MM.1S (cell line): ENCODE measurements around the gene XPNPEP2.

Experiments
- DNase-seq: peaks from one replicate; pipeline ENCODE4 v3.0.0-alpha.2; 2015
- H2AFZ ChIP-seq: fragments of 300-600 bp; sonication (generic); 2 replicates; pipeline ENCODE4 v1.6.0; 2016; ENCODE audit warnings: antibody characterized with exemption, low read length
- H3F3A ChIP-seq: fragments of 300-600 bp; sonication (generic); 2 replicates; pipeline ENCODE4 v1.6.1; 2016; ENCODE audit warnings: mild to moderate bottlenecking, antibody characterized with exemption, low read length, moderate library complexity, mixed read lengths; ENCODE audit not compliant: insufficient read depth
- H3K27ac ChIP-seq: fragments of 300-600 bp; sonication (generic); 2 replicates; pipeline ENCODE4 v1.5.1; 2016; ENCODE audit warnings: mild to moderate bottlenecking, low read length
- H3K27me3 ChIP-seq: fragments of 300-600 bp; sonication (generic); replicated peaks from 2 replicates; pipeline ENCODE4 v1.6.0; 2016; ENCODE audit warnings: low read length; ENCODE audit not compliant: insufficient read depth
- H3K36me3 ChIP-seq: fragments of 300-600 bp; sonication (generic); replicated peaks from 2 replicates; pipeline ENCODE4 v1.6.1; 2016; ENCODE audit warnings: mild to moderate bottlenecking, low read length, mixed read lengths; ENCODE audit not compliant: insufficient read depth
- H3K4me1 ChIP-seq: fragments of 300-600 bp; sonication (generic); 2 replicates; pipeline ENCODE4 v1.6.1; 2016; ENCODE audit warnings: low read length, mixed read lengths
- H3K4me2 ChIP-seq: fragments of 300-600 bp; sonication (generic); 2 replicates; pipeline ENCODE4 v1.6.0; 2016; ENCODE audit warnings: low read depth, low read length
- H3K4me3 ChIP-seq: fragments of 300-600 bp; sonication (generic); 2 replicates; pipeline ENCODE4 v1.5.1; 2016; ENCODE audit warnings: low read length, mixed read lengths
- H3K79me2 ChIP-seq: fragments of 300-600 bp; sonication (generic); 2 replicates; pipeline ENCODE4 v1.6.1; 2016; ENCODE audit warnings: mixed run types, low read length, mixed read lengths
- H3K9ac ChIP-seq: fragments of 300-600 bp; sonication (generic); 2 replicates; pipeline ENCODE4 v1.6.1; 2016; ENCODE audit warnings: low read length, mixed read lengths
- H3K9me2 ChIP-seq: fragments of 300-600 bp; sonication (generic); replicated peaks from 2 replicates; pipeline ENCODE4 v1.6.1; 2016; ENCODE audit warnings: mild to moderate bottlenecking, low read length, mixed read lengths; ENCODE audit not compliant: insufficient read depth
- H3K9me3 ChIP-seq: fragments of 300-600 bp; sonication (generic); replicated peaks from 2 replicates; pipeline ENCODE4 v1.6.1; 2016; ENCODE audit warnings: mild to moderate bottlenecking, low read length, mixed read lengths; ENCODE audit not compliant: insufficient read depth
- H4K20me1 ChIP-seq: fragments of 300-600 bp; sonication (generic); 2 replicates; pipeline ENCODE4 v1.6.1; 2016; ENCODE audit warnings: mild to moderate bottlenecking, low read length, moderate library complexity, mixed read lengths; ENCODE audit not compliant: insufficient read depth
- CTCF ChIP-seq: fragments of 300-600 bp; sonication (generic); IDR thresholded peaks from 2 replicates; pipeline ENCODE4 v1.5.1; 2016; ENCODE audit warnings: antibody characterized with exemption, low read length, mixed read lengths
- EZH2 ChIP-seq: fragments of 300-600 bp; sonication (generic); optimal IDR thresholded peaks from 2 replicates; pipeline ENCODE3; 2017; ENCODE audit warnings: low read depth, mild to moderate bottlenecking, antibody characterized with exemption, low read length, mixed read lengths
- EZH2phosphoT487 ChIP-seq: fragments of 300-600 bp; sonication (generic); IDR thresholded peaks from 2 replicates; pipeline ENCODE4 v1.6.1; 2018; ENCODE audit warnings: antibody characterized with exemption, low read length

The XPNPEP2 gene

DNA sequence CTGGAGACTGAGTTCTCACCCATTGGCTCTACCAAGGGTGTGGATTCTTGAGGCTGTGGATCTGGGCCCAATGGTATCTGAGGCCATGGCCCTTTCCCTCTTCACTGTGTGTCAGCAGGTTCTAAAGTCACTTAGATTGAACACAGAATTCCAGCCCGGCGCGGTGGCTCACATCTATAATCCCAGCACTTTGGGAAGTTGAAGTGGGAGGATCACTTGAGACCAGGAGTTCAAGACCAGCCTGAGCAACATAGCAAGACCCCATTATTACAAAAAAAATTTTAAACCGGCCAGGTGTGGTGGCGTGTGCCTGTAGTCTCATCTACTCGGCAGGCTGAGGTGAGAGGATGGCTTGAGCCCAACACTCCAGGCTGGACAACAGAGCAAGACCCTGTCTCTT is 18.0 kb upstream of the XPNPEP2 start:
- Histone ChIP-seq H3K4me1 (no peaks in the 10 kb centered on the region), H3K79me2 (no peaks in the 10 kb centered on the region), H3K9me2 (no peaks in the 10 kb centered on the region), H3F3A (no peaks in the 10 kb centered on the region), H3K27ac (no peak overlapping the region), H3K9me3 (no peaks in the 10 kb centered on the region), H2AFZ (no peak overlapping the region), H3K9ac (no peak overlapping the region), H3K36me3 (no peaks in the 10 kb centered on the region), H3K4me3 (no peak overlapping the region), H3K27me3 (no peaks in the 10 kb centered on the region), H3K4me2 (no peak overlapping the region), H4K20me1 (no peaks in the 10 kb centered on the region)
- no peak for TF ChIP-seq EZH2phosphoT487
- no peak for TF ChIP-seq EZH2
- TF ChIP-seq CTCF: no peak
- no peak for DNase-seq

DNA sequence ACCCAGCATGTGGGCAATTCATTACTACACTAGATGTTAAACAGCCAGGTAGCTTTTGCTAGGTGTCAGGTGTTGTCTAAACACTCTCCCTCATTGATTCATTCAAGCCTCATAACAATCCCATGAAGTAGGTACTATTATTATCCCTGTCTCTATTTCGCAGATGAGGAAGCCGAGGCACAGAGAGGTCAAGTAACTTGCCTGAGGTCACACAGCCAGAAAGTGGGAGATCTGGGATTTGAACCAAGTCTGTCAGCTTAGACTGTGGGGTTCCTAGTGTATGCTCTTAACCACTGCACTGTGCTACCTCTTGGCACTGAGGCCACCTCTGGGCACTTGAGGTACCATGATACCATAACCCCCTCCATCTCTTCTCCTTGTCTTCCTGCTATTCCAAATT is 17.4 kb upstream of the XPNPEP2 start:
- no peak overlapping the region for H3K9ac ChIP-seq
- no peaks in the 10 kb centered on the region for H3K9me3 ChIP-seq
- H3K36me3 ChIP-seq: no peaks in the 10 kb centered on the region
- no peaks in the 10 kb centered on the region for H3K27me3 ChIP-seq
- H3K79me2 ChIP-seq: no peaks in the 10 kb centered on the region
- H3K9me2 ChIP-seq: no peaks in the 10 kb centered on the region
- no peaks in the 10 kb centered on the region for H4K20me1 ChIP-seq
- H3K27ac ChIP-seq: no peak overlapping the region
- no peak for TF ChIP-seq EZH2phosphoT487
- TF ChIP-seq EZH2: no peak
- no peak for TF ChIP-seq CTCF
- no peaks in the 10 kb centered on the region for H3K4me1 ChIP-seq
- no peak overlapping the region for H2AFZ ChIP-seq
- no peaks in the 10 kb centered on the region for H3F3A ChIP-seq
- no peak overlapping the region for H3K4me2 ChIP-seq
- no peak overlapping the region for H3K4me3 ChIP-seq
- no peak for DNase-seq

DNA sequence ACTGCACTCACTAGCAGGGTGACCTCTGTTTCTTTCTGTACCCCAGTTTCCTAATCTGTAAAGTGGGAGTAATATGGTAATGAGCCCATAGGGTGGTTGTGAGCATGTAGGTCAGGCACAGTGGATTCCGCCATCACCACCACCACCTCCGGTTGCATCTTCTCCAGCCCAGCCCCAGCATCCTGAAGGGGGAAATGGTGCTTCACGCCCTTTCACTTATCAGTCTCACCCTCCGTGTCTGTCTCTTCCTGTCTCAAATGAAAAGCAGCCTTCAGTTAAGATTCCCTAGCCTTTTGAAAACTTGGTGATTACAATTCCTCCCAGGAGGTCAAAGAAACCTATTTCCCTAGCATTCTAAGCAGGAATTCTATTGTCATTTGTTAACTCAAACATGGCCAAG is 16.9 kb upstream of the XPNPEP2 start:
- Histone ChIP-seq H3K79me2 (no peaks in the 10 kb centered on the region), H3K4me1 (no peaks in the 10 kb centered on the region), H4K20me1 (no peaks in the 10 kb centered on the region), H2AFZ (no peak overlapping the region), H3K9me3 (no peaks in the 10 kb centered on the region), H3F3A (no peaks in the 10 kb centered on the region), H3K36me3 (no peaks in the 10 kb centered on the region), H3K27me3 (no peaks in the 10 kb centered on the region), H3K27ac (no peak overlapping the region), H3K9me2 (no peaks in the 10 kb centered on the region), H3K4me2 (no peak overlapping the region), H3K4me3 (no peak overlapping the region), H3K9ac (no peak overlapping the region)
- no peak for DNase-seq
- TF ChIP-seq EZH2 (no peak), CTCF (no peak), EZH2phosphoT487 (no peak)

DNA sequence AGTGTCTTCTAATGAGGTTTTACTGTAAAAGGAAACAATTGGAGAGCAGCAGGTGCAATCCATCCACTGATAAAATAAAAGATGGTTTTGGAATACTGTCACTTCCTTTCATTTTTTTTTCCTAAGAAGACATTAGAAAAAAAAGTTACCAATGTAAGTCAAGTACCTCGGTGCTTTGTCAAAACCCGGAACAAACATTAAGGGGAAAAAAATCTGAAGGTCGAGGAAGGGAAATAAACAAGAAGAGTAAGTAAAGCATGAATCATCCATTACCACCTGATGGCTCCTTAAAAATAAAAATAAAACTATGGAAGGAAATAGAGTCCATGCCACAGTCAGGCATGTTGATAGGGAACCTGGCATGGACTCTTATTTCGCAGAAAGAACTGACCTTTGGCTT is 15.3 kb upstream of the XPNPEP2 start:
- Histone ChIP-seq H3K4me2 (no peak overlapping the region), H3F3A (no peaks in the 10 kb centered on the region), H3K27me3 (no peaks in the 10 kb centered on the region), H3K27ac (no peak overlapping the region), H2AFZ (no peak overlapping the region), H3K36me3 (no peaks in the 10 kb centered on the region), H3K4me3 (no peak overlapping the region), H3K9me2 (no peaks in the 10 kb centered on the region), H3K4me1 (no peaks in the 10 kb centered on the region), H3K9ac (no peak overlapping the region), H3K9me3 (no peaks in the 10 kb centered on the region), H3K79me2 (no peaks in the 10 kb centered on the region), H4K20me1 (no peaks in the 10 kb centered on the region)
- TF ChIP-seq CTCF (no peak), EZH2phosphoT487 (no peak)
- DNase-seq: no peak
